DND-41 (cell line): ENCODE measurements around the gene CELSR1.

Source experiments
- ATAC-seq: fragments of 200-7000 bp; cut with Tn5 transposase; 3 replicates; pipeline ENCODE4 v1.9.1; 2021; ENCODE audit warnings: low read depth; ENCODE audit not compliant: insufficient read depth
- DNase-seq: peaks from one replicate; pipeline ENCODE4 v3.0.0-alpha.2; 2020
- H2AFZ ChIP-seq: 2 replicates; pipeline ENCODE4 v1.6.0; 2012; ENCODE audit warnings: low read depth, low read length
- H3K27ac ChIP-seq: 2 replicates; pipeline ENCODE4 v1.5.1; 2012; ENCODE audit warnings: low read length, inconsistent platforms
- H3K27me3 ChIP-seq: fragments of 200-600 bp; sonication (generic); 2 replicates; pipeline ENCODE4 v1.6.0; 2012; ENCODE audit warnings: low read length, mild to moderate bottlenecking, inconsistent platforms; ENCODE audit not compliant: insufficient read depth, poor library complexity
- H3K36me3 ChIP-seq: 2 replicates; pipeline ENCODE4 v1.5.1; 2012; ENCODE audit warnings: low read length, inconsistent platforms; ENCODE audit not compliant: insufficient read depth
- H3K4me1 ChIP-seq: 2 replicates; pipeline ENCODE4 v1.5.1; 2012; ENCODE audit warnings: mild to moderate bottlenecking, low read length; ENCODE audit not compliant: insufficient read depth
- H3K4me2 ChIP-seq: 2 replicates; pipeline ENCODE4 v1.6.0; 2012; ENCODE audit warnings: mild to moderate bottlenecking, moderate library complexity, low read length, inconsistent platforms; ENCODE audit not compliant: insufficient read depth
- H3K4me3 ChIP-seq, 2 experiments: fragments of 200-600 bp in 1 of 2; shearing (Covaris generic) in 1 of 2; 2 replicates each; pipeline ENCODE4 v1.5.1; 2012 to 2016; ENCODE audit warnings: inconsistent platforms in 2 of 2, low read length in 2 of 2, mild to moderate bottlenecking in 2 of 2, low read depth in 1 of 2, moderate library complexity in 1 of 2
- H3K79me2 ChIP-seq: 2 replicates; pipeline ENCODE4 v1.6.0; 2012; ENCODE audit warnings: low read length, inconsistent platforms; ENCODE audit not compliant: insufficient read depth
- H3K9ac ChIP-seq: 2 replicates; pipeline ENCODE4 v1.6.0; 2012; ENCODE audit warnings: low read depth, mild to moderate bottlenecking, inconsistent platforms, low read length, moderate library complexity
- H3K9me3 ChIP-seq: 2 replicates; pipeline ENCODE4 v1.5.1; 2012; ENCODE audit warnings: low read length, moderate library complexity, mild to moderate bottlenecking, inconsistent platforms; ENCODE audit not compliant: insufficient read depth, severe bottlenecking
- H4K20me1 ChIP-seq: 2 replicates; pipeline ENCODE4 v1.6.0; 2012; ENCODE audit warnings: low read length; ENCODE audit not compliant: insufficient read depth
- EZH2 ChIP-seq: IDR thresholded peaks from 3 replicates; pipeline ENCODE4 v1.6.1; 2012; ENCODE audit warnings: borderline replicate concordance, low read depth, mild to moderate bottlenecking, moderate library complexity, low read length, inconsistent platforms; ENCODE audit not compliant: severe bottlenecking
- TF ChIP-seq, protein P1 (sequence below): IDR thresholded peaks from 2 replicates; pipeline ENCODE4 v1.5.1; 2012; ENCODE audit warnings: borderline replicate concordance, low read length, moderate library complexity, mild to moderate bottlenecking; ENCODE audit not compliant: poor library complexity, severe bottlenecking; ENCODE audit errors: extremely low read depth

CELSR1 gene

DNA sequence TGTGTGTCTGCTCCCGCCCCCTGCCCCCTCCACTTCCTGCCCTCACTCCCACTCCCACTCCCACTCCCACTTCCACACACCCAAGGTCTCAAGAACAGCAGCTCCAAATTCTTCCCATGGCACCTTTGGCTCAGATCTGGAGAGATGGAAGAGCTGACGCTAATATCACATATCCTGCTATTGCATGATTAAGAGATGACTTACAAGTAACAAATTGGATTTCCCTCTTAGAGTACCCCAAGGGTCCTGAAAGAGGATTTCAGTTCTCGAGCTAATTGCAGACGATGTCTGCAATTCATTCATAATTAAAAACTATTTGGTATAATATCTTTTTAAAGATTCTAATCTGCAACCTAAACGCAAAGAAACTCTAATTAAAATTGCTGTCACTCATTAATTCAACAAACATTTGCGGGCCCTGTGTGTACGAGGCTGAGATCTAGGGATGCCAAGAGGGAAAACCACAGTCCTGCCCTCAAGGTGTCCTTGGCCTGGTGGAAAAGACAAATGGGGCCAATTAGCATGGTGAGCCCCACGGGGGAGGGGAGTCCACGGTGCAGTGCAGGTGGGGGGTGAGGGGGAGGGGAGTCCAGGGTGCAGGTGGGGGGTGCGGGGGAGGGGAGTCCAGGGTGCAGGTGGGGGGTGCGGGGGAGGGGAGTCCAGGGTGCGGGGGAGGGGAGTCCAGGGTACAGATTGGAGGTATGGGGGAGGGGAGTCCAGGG is 50.3 kb downstream of the CELSR1 start:
- Histone ChIP-seq H3K4me3 (no peak overlapping the region), H3K9ac (no peak overlapping the region), H3K79me2 (no peaks in the 10 kb centered on the region), H4K20me1 (no peaks in the 10 kb centered on the region), H3K4me2 (no peak overlapping the region), H3K36me3 (no peaks in the 10 kb centered on the region), H2AFZ (no peak overlapping the region), H3K9me3 (peaks cover 3% of the 10 kb centered on the region), H3K27ac (no peak overlapping the region), H3K4me1 (no peaks in the 10 kb centered on the region), H3K27me3 (no peaks in the 10 kb centered on the region)
- DNase-seq (no peak), ATAC-seq (no peak)
- TF ChIP-seq, protein P1, sequence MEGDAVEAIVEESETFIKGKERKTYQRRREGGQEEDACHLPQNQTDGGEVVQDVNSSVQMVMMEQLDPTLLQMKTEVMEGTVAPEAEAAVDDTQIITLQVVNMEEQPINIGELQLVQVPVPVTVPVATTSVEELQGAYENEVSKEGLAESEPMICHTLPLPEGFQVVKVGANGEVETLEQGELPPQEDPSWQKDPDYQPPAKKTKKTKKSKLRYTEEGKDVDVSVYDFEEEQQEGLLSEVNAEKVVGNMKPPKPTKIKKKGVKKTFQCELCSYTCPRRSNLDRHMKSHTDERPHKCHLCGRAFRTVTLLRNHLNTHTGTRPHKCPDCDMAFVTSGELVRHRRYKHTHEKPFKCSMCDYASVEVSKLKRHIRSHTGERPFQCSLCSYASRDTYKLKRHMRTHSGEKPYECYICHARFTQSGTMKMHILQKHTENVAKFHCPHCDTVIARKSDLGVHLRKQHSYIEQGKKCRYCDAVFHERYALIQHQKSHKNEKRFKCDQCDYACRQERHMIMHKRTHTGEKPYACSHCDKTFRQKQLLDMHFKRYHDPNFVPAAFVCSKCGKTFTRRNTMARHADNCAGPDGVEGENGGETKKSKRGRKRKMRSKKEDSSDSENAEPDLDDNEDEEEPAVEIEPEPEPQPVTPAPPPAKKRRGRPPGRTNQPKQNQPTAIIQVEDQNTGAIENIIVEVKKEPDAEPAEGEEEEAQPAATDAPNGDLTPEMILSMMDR: no peak
- TF ChIP-seq EZH2: no peak

DNA sequence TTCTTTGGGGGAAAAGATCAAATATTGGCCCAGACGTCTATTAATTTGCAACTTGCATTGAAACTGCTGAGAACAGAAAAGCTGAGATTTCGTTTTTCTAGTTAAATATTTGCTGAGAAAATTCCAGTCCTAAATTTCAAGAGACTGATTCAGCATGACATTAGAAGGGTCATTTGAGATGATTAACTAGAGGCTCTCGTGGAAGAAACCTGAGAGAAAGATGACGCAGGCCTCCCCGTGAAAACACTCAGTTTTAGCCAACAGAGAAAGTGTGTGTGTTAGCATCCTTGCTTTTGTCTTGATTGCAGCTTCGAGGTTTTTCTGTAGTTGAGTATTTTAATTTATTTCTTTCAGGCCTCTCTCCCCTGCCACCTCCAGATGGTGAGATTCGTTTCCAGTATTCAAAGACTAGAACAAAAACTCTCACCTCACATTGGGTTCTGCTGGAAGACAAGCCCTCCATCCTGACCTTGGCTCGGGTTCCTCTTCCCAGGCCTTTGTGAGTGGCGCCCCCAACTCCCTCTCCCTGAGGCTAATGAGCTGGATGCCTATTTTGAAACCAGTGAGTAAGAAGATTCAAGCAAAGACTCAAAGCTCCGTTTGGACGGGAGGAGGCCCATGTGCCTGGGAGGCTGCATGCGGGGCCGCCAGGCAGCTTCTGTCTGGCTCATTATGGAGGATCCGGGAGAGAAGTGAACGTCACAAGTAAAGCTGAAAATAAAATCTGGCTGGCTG is 52.4 kb downstream of the CELSR1 start:
- no peak overlapping the region for H3K27ac ChIP-seq
- H3K36me3 ChIP-seq: no peaks in the 10 kb centered on the region
- no peak overlapping the region for H3K4me2 ChIP-seq
- DNase-seq: no peak
- no peak for TF ChIP-seq EZH2
- TF ChIP-seq, protein P1: no peak
- H3K4me3 ChIP-seq: no peak overlapping the region
- peaks cover 3% of the 10 kb centered on the region for H3K9me3 ChIP-seq
- H4K20me1 ChIP-seq: no peaks in the 10 kb centered on the region
- no peak overlapping the region for H3K9ac ChIP-seq
- no peak overlapping the region for H2AFZ ChIP-seq
- H3K4me1 ChIP-seq: no peaks in the 10 kb centered on the region
- H3K79me2 ChIP-seq: no peaks in the 10 kb centered on the region
- no peak for ATAC-seq
- H3K27me3 ChIP-seq: no peaks in the 10 kb centered on the region

DNA sequence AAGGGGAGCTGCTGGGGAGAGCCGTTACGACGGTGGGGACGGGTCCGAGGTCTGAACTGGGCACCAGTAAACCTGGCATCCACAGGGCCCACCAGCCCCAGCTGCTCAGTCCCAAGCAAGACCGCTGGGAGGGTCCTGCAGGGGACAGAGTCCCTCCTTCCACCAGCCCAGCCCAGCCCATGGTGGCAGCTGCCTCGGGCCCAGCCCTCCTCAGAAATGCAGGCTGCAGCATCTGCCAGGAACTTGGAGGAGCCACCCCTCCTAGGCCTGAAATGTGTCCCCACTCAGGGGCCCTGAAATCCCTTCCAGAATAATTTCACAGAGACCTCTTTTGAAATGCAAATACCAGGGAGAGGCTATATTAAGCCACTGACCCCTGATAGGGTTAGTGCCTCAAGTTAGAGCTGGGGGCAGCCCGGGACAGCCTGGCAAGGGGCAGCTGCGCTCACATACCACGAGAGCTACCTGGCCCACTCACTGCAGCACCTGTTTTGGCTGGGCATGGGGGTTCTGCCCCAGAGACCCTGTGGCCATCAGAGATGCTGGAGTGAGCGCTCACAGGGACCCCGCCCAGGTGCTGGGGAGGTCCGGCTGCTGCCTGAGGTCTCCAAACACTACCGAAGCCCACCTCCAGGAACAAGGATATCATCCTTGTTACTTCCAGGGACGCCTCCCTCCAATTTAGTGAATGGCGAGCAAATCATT is 53.1 kb downstream of the CELSR1 start:
- ATAC-seq: no peak
- Histone ChIP-seq H3K79me2 (no peaks in the 10 kb centered on the region), H3K27ac (no peak overlapping the region), H3K9ac (no peak overlapping the region), H4K20me1 (no peaks in the 10 kb centered on the region), H3K36me3 (no peaks in the 10 kb centered on the region), H3K4me2 (no peak overlapping the region), H3K9me3 (peaks cover 3% of the 10 kb centered on the region), H2AFZ (no peak overlapping the region), H3K27me3 (no peaks in the 10 kb centered on the region), H3K4me1 (no peaks in the 10 kb centered on the region), H3K4me3 (no peak overlapping the region)
- no peak for TF ChIP-seq EZH2
- TF ChIP-seq, protein P1: no peak
- no peak for DNase-seq
